Natural killer cell (primary cell): ENCODE data around the gene CDC40. TPM values are rescaled to one million over a fixed set of nuclear protein-coding genes. Genes with fewer than 3 reads are reported as not detected.
"Not testable (repeated sequence)": the region's sequence is repeated elsewhere in the genome, so short reads cannot be mapped to it uniquely, and the experiment has no call there.

Experiments used
- ATAC-seq, 3 donors: fragments of 150-1000 bp in 2 of 3; fragments of 200-7000 bp in 1 of 3; cut with Tn5 transposase; 1 replicate in 1 of 3; 2 replicates in 2 of 3; pipeline ENCODE4 v1.10.0; 2021; ENCODE audit warnings: mild to moderate bottlenecking in 2 of 3, moderate library complexity in 2 of 3
- DNase-seq, 2 donors: peaks; one replicate each; pipeline versions ENCODE4 v3.0.0 to v3.0.0-alpha.2; 2013 to 2021; ENCODE audit warnings: mixed read lengths in 1 of 2
- H3K27ac ChIP-seq: one replicate; pipeline ENCODE4 v1.5.1; 2013; ENCODE audit warnings: mild to moderate bottlenecking, low read length
- H3K27me3 ChIP-seq: one replicate; pipeline ENCODE4 v1.6.1; 2013; ENCODE audit warnings: low read length; ENCODE audit not compliant: control insufficient read depth, insufficient read depth
- H3K36me3 ChIP-seq: one replicate; pipeline ENCODE4 v1.6.1; 2013; ENCODE audit warnings: low read length; ENCODE audit not compliant: control insufficient read depth, insufficient read depth
- H3K4me1 ChIP-seq: one replicate; pipeline ENCODE4 v1.6.1; 2013; ENCODE audit warnings: low read length; ENCODE audit not compliant: control insufficient read depth, insufficient read depth
- H3K4me3 ChIP-seq: one replicate; pipeline ENCODE4 v1.5.1; 2013; ENCODE audit warnings: low read length
- H3K9me3 ChIP-seq: one replicate; pipeline ENCODE4 v1.6.1; 2013; ENCODE audit warnings: low read length; ENCODE audit not compliant: control insufficient read depth, insufficient read depth
- H3K27ac Mint-ChIP-seq, 2 donors: one replicate each; pipeline ENCODE4 v1.8.0; 2022; ENCODE audit warnings: mild to moderate bottlenecking in 2 of 2, mixed read lengths in 2 of 2, moderate library complexity in 1 of 2
- H3K27me3 Mint-ChIP-seq, 2 donors: one replicate each; pipeline ENCODE4 v1.8.0; 2022; ENCODE audit warnings: low read depth in 2 of 2, mixed read lengths in 2 of 2
- H3K36me3 Mint-ChIP-seq: one replicate; pipeline ENCODE4 v1.8.0; 2022; ENCODE audit warnings: mixed read lengths
- H3K4me1 Mint-ChIP-seq, 2 donors: one replicate each; pipeline ENCODE4 v1.8.0; 2022; ENCODE audit warnings: mixed read lengths in 2 of 2
- H3K4me3 Mint-ChIP-seq: one replicate; pipeline ENCODE4 v1.8.0; 2022; ENCODE audit warnings: mild to moderate bottlenecking, moderate library complexity, mixed read lengths
- H3K9me3 Mint-ChIP-seq, 2 donors: one replicate each; pipeline ENCODE4 v1.8.0; 2022; ENCODE audit warnings: mixed read lengths in 2 of 2
- WGBS: methylation state at CpG from one replicate; pipeline ENCODE4 v1.1.7; 2013; ENCODE audit warnings: missing lambda C conversion rate; ENCODE audit not compliant: insufficient coverage; 5-methylcytosine and 5-hydroxymethylcytosine counted together
- intact Hi-C: fragments of 100-400 bp; cut with micrococcal nuclease; formaldehyde crosslinking; loops from one replicate; pipeline ENCODE4 v1.14.2; 2022
- total RNA-seq, 4 donors: library from RNA; stranded (reverse); fragments of 120-200 nt in 1 of 4; gene quantifications; one replicate each; pipeline versions ENCODE4 v1.2.3 to v1.2.4, GENCODE V29; 2013 to 2022
- TF ChIP-seq, protein P1 (sequence below): fragments of 200-600 bp; IDR thresholded peaks from one replicate; pipeline ENCODE4 v1.8.0; 2022; ENCODE audit warnings: antibody characterized with exemption

CDC40 gene
- total RNA-seq, 3 donors from 2014 or later (not counting 1 experiment from before 2014, with no cell fraction given) = 32.9 to 55.4 (median 48.5) TPM

DNA sequence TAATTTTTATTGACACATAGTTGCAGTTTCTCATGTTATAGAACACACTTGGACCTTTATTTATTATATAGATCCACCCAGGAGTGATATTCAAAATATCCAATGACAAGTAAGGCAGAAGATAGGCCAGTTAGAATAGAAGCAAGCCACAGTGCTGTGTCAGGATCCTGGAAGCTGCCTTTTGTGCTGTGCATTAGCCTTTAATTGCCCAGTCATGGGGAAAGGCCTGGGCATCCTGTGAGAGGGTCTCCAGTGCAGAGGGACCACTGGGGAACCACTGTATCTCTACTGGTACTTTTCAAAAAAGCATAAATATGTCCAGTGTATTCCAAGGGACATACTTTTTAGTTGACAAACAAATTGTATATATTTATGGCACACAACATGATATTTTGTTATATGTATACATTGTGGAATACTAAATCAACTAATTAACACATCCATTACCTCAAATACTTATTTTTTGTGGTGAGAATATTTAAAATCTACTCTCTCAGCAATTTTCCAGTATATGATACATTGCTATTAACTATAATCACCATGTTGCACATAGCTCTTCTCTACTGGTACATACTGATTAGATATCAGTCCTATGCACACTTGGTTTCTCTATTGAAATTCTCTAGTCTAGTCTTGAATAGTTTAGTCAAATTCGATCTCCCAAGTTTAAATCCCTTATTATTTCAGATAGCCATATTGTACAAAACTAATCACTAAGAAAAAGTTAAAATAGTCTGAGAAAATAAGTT is 59.5 kb downstream of the CDC40 start:
- Mint-ChIP-seq H3K27ac (no peak overlapping the region), H3K9me3 (no peaks in the 10 kb centered on the region), H3K4me1 (peaks cover 0 to 5% of the 10 kb centered on the region in 2 donors), H3K27me3 (no peaks in the 10 kb centered on the region), H3K4me3 (no peak overlapping the region), H3K36me3 (no peaks in the 10 kb centered on the region)
- Histone ChIP-seq H3K9me3 (no peaks in the 10 kb centered on the region), H3K4me3 (no peak overlapping the region), H3K27me3 (no peaks in the 10 kb centered on the region), H3K36me3 (peaks cover 2% of the 10 kb centered on the region), H3K4me1 (no peaks in the 10 kb centered on the region), H3K27ac (no peak overlapping the region)
- TF ChIP-seq, protein P1, sequence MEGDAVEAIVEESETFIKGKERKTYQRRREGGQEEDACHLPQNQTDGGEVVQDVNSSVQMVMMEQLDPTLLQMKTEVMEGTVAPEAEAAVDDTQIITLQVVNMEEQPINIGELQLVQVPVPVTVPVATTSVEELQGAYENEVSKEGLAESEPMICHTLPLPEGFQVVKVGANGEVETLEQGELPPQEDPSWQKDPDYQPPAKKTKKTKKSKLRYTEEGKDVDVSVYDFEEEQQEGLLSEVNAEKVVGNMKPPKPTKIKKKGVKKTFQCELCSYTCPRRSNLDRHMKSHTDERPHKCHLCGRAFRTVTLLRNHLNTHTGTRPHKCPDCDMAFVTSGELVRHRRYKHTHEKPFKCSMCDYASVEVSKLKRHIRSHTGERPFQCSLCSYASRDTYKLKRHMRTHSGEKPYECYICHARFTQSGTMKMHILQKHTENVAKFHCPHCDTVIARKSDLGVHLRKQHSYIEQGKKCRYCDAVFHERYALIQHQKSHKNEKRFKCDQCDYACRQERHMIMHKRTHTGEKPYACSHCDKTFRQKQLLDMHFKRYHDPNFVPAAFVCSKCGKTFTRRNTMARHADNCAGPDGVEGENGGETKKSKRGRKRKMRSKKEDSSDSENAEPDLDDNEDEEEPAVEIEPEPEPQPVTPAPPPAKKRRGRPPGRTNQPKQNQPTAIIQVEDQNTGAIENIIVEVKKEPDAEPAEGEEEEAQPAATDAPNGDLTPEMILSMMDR = no peak
- DNase-seq (no peak), ATAC-seq (no peak)
- intact Hi-C loops = no loop called here
- no CpG with 5 or more reads among the region's 1 CpG for WGBS

DNA sequence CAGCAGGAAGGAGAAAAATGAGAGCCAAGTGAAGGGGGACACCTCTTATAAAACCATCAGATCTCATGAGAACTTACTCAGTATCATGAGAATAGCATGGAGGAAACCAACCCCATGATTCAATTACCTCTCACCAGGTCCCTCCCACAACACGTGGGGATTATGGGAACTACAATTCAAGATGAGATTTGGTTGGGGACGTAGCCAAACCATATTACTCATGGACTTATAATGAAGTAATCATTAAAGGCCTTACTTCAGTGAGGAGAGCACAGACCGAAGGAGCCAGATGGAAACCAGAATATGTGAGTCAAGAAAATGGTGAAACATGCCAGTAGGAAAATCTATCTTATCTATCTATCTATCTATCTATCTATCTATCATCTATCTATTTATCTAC is 64.4 kb downstream of the CDC40 start:
- H3K27ac Mint-ChIP-seq, H3K27ac ChIP-seq, DNase-seq, H3K36me3 ChIP-seq, H3K27me3 ChIP-seq, H3K4me3 Mint-ChIP-seq, H3K4me3 ChIP-seq, H3K36me3 Mint-ChIP-seq, H3K27me3 Mint-ChIP-seq, H3K4me1 ChIP-seq, ATAC-seq, H3K4me1 Mint-ChIP-seq, H3K9me3 ChIP-seq, H3K9me3 Mint-ChIP-seq, intact Hi-C loops: not testable (repeated sequence)
- WGBS = 100% methylated on average over 1 of the region's 3 CpGs

DNA sequence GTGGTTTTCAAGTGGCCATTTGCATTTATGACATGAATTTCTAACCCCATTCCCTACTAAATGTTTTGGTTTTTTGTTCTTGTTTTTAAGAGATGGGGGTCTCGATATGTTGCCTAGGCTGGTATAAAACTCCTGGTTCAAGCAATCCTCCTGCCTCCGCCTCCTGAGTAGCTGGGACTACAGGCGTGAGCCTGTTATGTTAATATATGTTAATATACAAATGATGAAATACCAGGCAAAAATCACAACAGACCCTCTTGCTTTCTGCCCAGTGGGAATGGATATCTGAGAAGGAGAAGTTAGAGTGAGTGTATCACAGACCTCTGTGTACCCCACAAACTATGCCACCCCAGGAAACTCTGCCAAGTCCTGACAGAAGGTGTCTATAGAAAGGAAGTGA is 66.2 kb downstream of the CDC40 start:
- TF ChIP-seq, protein P1 = no peak

DNA sequence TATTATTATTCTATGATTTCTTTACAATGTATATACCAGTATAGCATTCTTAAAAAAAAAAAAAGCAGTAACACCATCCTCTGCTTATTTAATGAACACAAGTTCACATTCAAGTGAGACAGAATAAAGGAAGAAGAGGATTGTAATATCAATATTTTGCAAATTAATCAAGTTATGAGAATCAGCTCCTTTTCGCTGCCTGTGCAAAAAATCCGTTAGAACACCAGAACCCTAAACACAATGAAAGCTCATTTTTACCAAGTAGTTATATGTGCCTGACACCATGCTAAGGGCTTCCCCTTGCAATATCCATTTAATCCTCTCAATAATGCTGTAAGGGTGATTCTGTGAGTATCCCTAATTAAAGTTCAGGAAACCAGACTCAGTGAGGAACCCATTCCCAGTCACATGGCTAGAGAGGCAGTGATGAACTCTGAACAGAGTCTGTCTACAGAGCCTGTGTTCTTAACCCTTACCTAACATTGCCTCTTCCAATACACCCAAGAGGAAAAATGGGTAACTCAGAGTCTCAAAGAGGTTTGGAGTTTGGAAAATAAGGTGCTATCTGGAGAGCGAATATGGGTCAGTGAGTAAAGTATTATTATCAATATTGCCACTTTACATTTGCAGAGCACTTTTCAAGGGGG is 66.8 kb downstream of the CDC40 start:
- Mint-ChIP-seq H3K36me3 (no peaks in the 10 kb centered on the region), H3K4me3 (no peak overlapping the region), H3K9me3 (no peaks in the 10 kb centered on the region), H3K27ac (no peak overlapping the region), H3K27me3 (no peaks in the 10 kb centered on the region), H3K4me1 (no peaks in the 10 kb centered on the region)
- DNase-seq (no peak), ATAC-seq (no peak)
- WGBS = 100% methylated on average over 2 of the region's 3 CpGs
- Histone ChIP-seq H3K36me3 (no peaks in the 10 kb centered on the region), H3K27me3 (no peaks in the 10 kb centered on the region), H3K4me3 (no peak overlapping the region), H3K4me1 (no peaks in the 10 kb centered on the region), H3K9me3 (no peaks in the 10 kb centered on the region), H3K27ac (no peak overlapping the region)
- TF ChIP-seq, protein P1 = no peak
- intact Hi-C loops = no loop called here

More for the DNA sequence above, 66.2 kb downstream of the CDC40 start:
- no peaks in the 10 kb centered on the region for H3K9me3 ChIP-seq
- WGBS = 100% methylated on average over 2 of the region's 3 CpGs
- no peaks in the 10 kb centered on the region for H3K27me3 ChIP-seq
- DNase-seq (no peak), ATAC-seq (no peak)
- intact Hi-C loops = no loop called here
- H3K36me3 Mint-ChIP-seq = no peaks in the 10 kb centered on the region
- no peak overlapping the region for H3K4me3 ChIP-seq
- H3K4me1 Mint-ChIP-seq = no peaks in the 10 kb centered on the region
- no peak overlapping the region for H3K27ac Mint-ChIP-seq
- no peaks in the 10 kb centered on the region for H3K9me3 Mint-ChIP-seq
- H3K27ac ChIP-seq = no peak overlapping the region
- H3K4me3 Mint-ChIP-seq = no peak overlapping the region
- no peaks in the 10 kb centered on the region for H3K36me3 ChIP-seq
- H3K4me1 ChIP-seq = no peaks in the 10 kb centered on the region
- no peaks in the 10 kb centered on the region for H3K27me3 Mint-ChIP-seq
